OCI-LY7 (cell line): ENCODE measurements around the gene POU2AF3. TPM values are rescaled to one million over a fixed set of nuclear protein-coding genes. Genes with fewer than 3 reads are reported as not detected.

Experiments used
- BruUV-seq: library from RNA; stranded (reverse); fragments of 400-500 nt; replicated peaks from 2 replicates; lab custom pipeline; 2021; lab: Mats Ljungman, UMichigan
- CTCF ChIA-PET: fragments of 300-600 bp; sonication (Branson Sonifier 250); formaldehyde crosslinking; loops from one replicate; lab custom pipeline; 2022; ENCODE audit warnings: antibody characterized with exemption; ENCODE audit not compliant: unreplicated experiment; lab: Charles Lee
- POLR2A ChIA-PET: fragments of 300-600 bp; sonication (Branson Sonifier 250); formaldehyde crosslinking; loops from one replicate; lab custom pipeline; 2022; ENCODE audit warnings: antibody characterized with exemption; lab: Charles Lee
- DNase-seq: peaks from one replicate; pipeline ENCODE4 v3.0.0-alpha.2; 2015; ENCODE audit warnings: low spot score
- H2AFZ ChIP-seq: fragments of 200-600 bp; sonication (generic), shearing (Covaris generic); 2 replicates; pipeline ENCODE4 v1.6.1; 2014; ENCODE audit warnings: mild to moderate bottlenecking, antibody characterized with exemption, low read length, moderate library complexity
- H3K27ac ChIP-seq: fragments of 200-600 bp; sonication (generic); 2 replicates; pipeline ENCODE4 v1.5.1; 2014; ENCODE audit warnings: mixed run types, low read depth, mild to moderate bottlenecking, moderate library complexity, low read length, inconsistent platforms; ENCODE audit not compliant: poor library complexity, severe bottlenecking
- H3K36me3 ChIP-seq: fragments of 200-600 bp; sonication (generic); 2 replicates; pipeline ENCODE4 v1.6.1; 2014; ENCODE audit warnings: mild to moderate bottlenecking, antibody characterized with exemption, low read length, moderate library complexity, mixed read lengths; ENCODE audit not compliant: insufficient read depth
- H3K4me1 ChIP-seq: fragments of 200-600 bp; sonication (generic); 2 replicates; pipeline ENCODE4 v1.5.1; 2014; ENCODE audit warnings: mild to moderate bottlenecking, low read length; ENCODE audit not compliant: insufficient read depth, poor library complexity, severe bottlenecking
- H3K4me2 ChIP-seq: fragments of 200-600 bp; sonication (generic); 2 replicates; pipeline ENCODE4 v1.6.1; 2014; ENCODE audit warnings: mild to moderate bottlenecking, low read length
- H3K4me3 ChIP-seq: fragments of 200-600 bp; sonication (generic); 2 replicates; pipeline ENCODE4 v1.5.1; 2014; ENCODE audit warnings: mild to moderate bottlenecking, low read depth, low read length; ENCODE audit not compliant: poor library complexity, severe bottlenecking
- H3K79me2 ChIP-seq: fragments of 200-600 bp; sonication (generic); 2 replicates; pipeline ENCODE4 v1.6.1; 2016; ENCODE audit warnings: low read depth, mild to moderate bottlenecking, low read length, moderate library complexity, mixed read lengths; ENCODE audit not compliant: insufficient read depth
- H3K9me2 ChIP-seq: fragments of 200-600 bp; sonication (generic); 2 replicates; pipeline ENCODE4 v1.6.1; 2016; ENCODE audit warnings: mild to moderate bottlenecking, low read length, mixed read lengths; ENCODE audit not compliant: insufficient read depth
- H3K9me3 ChIP-seq: fragments of 200-600 bp; sonication (generic); 2 replicates; pipeline ENCODE4 v1.6.1; 2014; ENCODE audit warnings: mild to moderate bottlenecking, mixed run types, low read length, mixed read lengths
- H4K20me1 ChIP-seq: fragments of 200-600 bp; sonication (generic); 2 replicates; pipeline ENCODE4 v1.6.1; 2014; ENCODE audit warnings: mild to moderate bottlenecking, antibody characterized with exemption, low read length, moderate library complexity, mixed read lengths; ENCODE audit not compliant: insufficient read depth
- EZH2phosphoT487 ChIP-seq: fragments of 200-600 bp; sonication (generic); IDR thresholded peaks from 2 replicates; pipeline ENCODE4 v1.6.1; 2018; ENCODE audit warnings: low read depth, borderline replicate concordance, mild to moderate bottlenecking, mixed run types, antibody characterized with exemption, low read length, moderate library complexity, mixed read lengths
- intact Hi-C: fragments of 100-400 bp; cut with micrococcal nuclease; formaldehyde crosslinking; loops from one replicate; pipeline ENCODE4 v1.10.0; 2022; ENCODE audit not compliant: unreplicated experiment
- total RNA-seq, 2 experiments: library from RNA; depleted of rRNA in 1 of 2; stranded (reverse); fragments of >200 nt in 1 of 2; shearing (Covaris generic) in 1 of 2; gene quantifications; 2 replicates each; pipeline ENCODE4 v1.2.3, GENCODE V29; 2014 to 2022
- TF ChIP-seq, protein P1 (sequence below): fragments of 200-600 bp; sonication (generic); conservative IDR thresholded peaks from 2 replicates; pipeline ENCODE4 v1.5.1; 2014; ENCODE audit warnings: mild to moderate bottlenecking, antibody characterized with exemption, low read length, moderate library complexity, mixed read lengths

POU2AF3 gene
- total RNA-seq, 2 experiments from 2014 or later, result not detected

GRCh38 chr11:111325259-111325658 lies 26.9 kb downstream of the POU2AF3 start:
- Histone ChIP-seq H3K9me3 (no peaks in the 10 kb centered on the region), H3K4me3 (no peak overlapping the region), H2AFZ (no peak overlapping the region), H3K9me2 (no peaks in the 10 kb centered on the region), H3K4me2 (no peak overlapping the region), H4K20me1 (no peaks in the 10 kb centered on the region), H3K79me2 (no peaks in the 10 kb centered on the region), H3K36me3 (no peaks in the 10 kb centered on the region), H3K4me1 (peaks cover 7% of the 10 kb centered on the region), H3K27ac (no peak overlapping the region)
- POLR2A ChIA-PET, result interaction anchor here (3.6 kb wide), 1 partner anchor 8 kb away, joined by 14 read pairs; no protein-coding TSS in a partner anchor
- DNase-seq, result no peak
- no peak for TF ChIP-seq EZH2phosphoT487
- TF ChIP-seq, protein P1, sequence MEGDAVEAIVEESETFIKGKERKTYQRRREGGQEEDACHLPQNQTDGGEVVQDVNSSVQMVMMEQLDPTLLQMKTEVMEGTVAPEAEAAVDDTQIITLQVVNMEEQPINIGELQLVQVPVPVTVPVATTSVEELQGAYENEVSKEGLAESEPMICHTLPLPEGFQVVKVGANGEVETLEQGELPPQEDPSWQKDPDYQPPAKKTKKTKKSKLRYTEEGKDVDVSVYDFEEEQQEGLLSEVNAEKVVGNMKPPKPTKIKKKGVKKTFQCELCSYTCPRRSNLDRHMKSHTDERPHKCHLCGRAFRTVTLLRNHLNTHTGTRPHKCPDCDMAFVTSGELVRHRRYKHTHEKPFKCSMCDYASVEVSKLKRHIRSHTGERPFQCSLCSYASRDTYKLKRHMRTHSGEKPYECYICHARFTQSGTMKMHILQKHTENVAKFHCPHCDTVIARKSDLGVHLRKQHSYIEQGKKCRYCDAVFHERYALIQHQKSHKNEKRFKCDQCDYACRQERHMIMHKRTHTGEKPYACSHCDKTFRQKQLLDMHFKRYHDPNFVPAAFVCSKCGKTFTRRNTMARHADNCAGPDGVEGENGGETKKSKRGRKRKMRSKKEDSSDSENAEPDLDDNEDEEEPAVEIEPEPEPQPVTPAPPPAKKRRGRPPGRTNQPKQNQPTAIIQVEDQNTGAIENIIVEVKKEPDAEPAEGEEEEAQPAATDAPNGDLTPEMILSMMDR, result no peak
- CTCF ChIA-PET, result no interaction called here
- no TSS peak for BruUV-seq
- intact Hi-C loops, result no loop called here

- no peaks in the 10 kb centered on the region for H3K36me3 ChIP-seq
- H3K4me3 ChIP-seq, result no peak overlapping the region
- DNase-seq, result no peak
- no peaks in the 10 kb centered on the region for H3K9me2 ChIP-seq
- CTCF ChIA-PET, result no interaction called here
- no peaks in the 10 kb centered on the region for H3K9me3 ChIP-seq
- no peaks in the 10 kb centered on the region for H4K20me1 ChIP-seq
- no peak overlapping the region for H2AFZ ChIP-seq
- no peak overlapping the region for H3K27ac ChIP-seq
- no TSS peak for BruUV-seq
- H3K4me1 ChIP-seq, result peaks cover 7% of the 10 kb centered on the region
- intact Hi-C loops, result no loop called here
- no peak overlapping the region for H3K4me2 ChIP-seq
- TF ChIP-seq, protein P1, result no peak
- TF ChIP-seq EZH2phosphoT487, result no peak
- POLR2A ChIA-PET, result interaction anchor here (0.6 to 1.3 kb wide), 5 partner anchors 13 to 1919 kb away, joined by 3 to 4 read pairs (median 3); no protein-coding TSS in a partner anchor
- H3K79me2 ChIP-seq, result no peaks in the 10 kb centered on the region
Observed at GRCh38 chr11:111326824-111327223, 28.5 kb downstream of the POU2AF3 start.

DNA sequence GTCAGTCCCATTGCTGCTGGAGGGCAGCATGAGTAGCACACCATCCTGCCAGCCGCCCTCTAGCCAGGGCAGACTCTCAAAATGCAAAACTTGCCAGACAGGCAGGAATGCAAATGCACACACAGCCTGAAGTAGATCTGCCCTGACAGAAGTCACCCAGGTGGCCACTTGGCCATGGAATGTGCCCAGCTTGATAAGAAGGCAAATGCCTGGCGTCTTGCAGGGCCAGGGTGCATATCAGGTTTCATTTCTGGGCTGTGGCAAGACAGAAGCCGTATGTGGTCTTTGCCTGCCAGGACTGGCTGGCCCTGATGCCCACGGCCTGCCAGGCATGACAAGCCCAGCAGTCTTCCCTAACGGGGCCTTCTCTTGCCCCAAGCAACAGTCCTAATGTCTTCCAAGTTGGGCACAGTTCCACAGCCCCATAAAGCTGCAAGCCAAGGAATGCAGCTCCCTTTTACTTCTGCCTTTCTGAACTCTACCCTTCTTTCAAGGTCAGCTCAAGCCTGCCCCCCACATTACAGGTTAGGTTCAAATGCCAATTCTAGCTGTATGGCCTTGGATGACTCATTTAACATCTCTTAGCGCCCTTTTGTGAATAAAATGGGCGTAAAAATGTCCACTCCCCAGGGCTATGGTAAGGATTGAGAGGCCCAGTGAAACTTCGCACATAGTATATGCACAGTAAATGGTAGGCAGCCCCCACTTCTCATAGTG lies 29.7 kb downstream of the POU2AF3 start:
- no peaks in the 10 kb centered on the region for H3K9me2 ChIP-seq
- TF ChIP-seq EZH2phosphoT487, result no peak
- TF ChIP-seq, protein P1, result no peak
- no peak overlapping the region for H2AFZ ChIP-seq
- intact Hi-C loops, result no loop called here
- ChIA-PET POLR2A (interaction anchor here (0.7 to 1.3 kb wide), 4 partner anchors 9 to 21 kb away, joined by 3 to 5 read pairs (median 4); no protein-coding TSS in a partner anchor), CTCF (no interaction called here)
- H3K36me3 ChIP-seq, result no peaks in the 10 kb centered on the region
- no peaks in the 10 kb centered on the region for H3K79me2 ChIP-seq
- BruUV-seq, result no TSS peak
- no peak overlapping the region for H3K4me3 ChIP-seq
- peaks cover 7% of the 10 kb centered on the region for H3K4me1 ChIP-seq
- H3K4me2 ChIP-seq, result no peak overlapping the region
- H4K20me1 ChIP-seq, result no peaks in the 10 kb centered on the region
- no peaks in the 10 kb centered on the region for H3K9me3 ChIP-seq
- no peak overlapping the region for H3K27ac ChIP-seq
- no peak for DNase-seq
